A549 treated with Hydrocortisone at 1 μM for 4 hours (cell line): ENCODE measurements around the gene GFRAL. TPM values are rescaled to one million over a fixed set of nuclear protein-coding genes. Genes with fewer than 3 reads are reported as not detected.

Source experiments
- total RNA-seq: library from RNA; stranded (reverse); fragments of 200-300 nt; extraction: Qiagen RNA extraction; gene quantifications from 5 replicates; pipeline ENCODE4 v1.2.3, GENCODE V29; 2022

The GFRAL gene, protein sequence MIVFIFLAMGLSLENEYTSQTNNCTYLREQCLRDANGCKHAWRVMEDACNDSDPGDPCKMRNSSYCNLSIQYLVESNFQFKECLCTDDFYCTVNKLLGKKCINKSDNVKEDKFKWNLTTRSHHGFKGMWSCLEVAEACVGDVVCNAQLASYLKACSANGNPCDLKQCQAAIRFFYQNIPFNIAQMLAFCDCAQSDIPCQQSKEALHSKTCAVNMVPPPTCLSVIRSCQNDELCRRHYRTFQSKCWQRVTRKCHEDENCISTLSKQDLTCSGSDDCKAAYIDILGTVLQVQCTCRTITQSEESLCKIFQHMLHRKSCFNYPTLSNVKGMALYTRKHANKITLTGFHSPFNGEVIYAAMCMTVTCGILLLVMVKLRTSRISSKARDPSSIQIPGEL
- not detected in 5 replicates for total RNA-seq

DNA sequence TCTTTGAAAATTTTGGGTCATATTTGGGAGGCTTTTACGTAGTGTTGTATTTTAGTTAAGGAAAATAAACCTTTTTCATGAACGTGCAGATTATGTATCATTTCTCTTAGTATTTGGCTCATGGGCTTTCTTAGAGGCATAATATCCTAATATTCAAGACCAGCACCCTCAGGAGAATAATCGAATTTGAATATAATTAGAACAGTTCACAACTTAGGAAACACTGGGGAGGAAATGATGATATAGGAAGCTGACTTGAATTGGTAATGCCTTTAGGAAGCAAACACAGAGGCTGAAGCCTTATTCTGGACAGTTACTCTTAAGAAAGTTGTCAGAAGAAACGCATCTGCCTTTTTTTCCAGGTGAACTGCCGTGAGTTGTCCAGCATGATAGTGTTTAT, at the start of gene GFRAL:
Gene GFRAL (plus strand): TSS at position 301 of the 400 bp plus-strand sequence. CDS start 86 bp downstream, at position 387.

Other genes starting within 250 kb of the GFRAL start
- not detected in 5 replicates for gene HCRTR2, start 153.0 kb upstream of the GFRAL start, total RNA-seq